ENCODE results near the gene BCL11B.

The BCL11B gene

DNA sequence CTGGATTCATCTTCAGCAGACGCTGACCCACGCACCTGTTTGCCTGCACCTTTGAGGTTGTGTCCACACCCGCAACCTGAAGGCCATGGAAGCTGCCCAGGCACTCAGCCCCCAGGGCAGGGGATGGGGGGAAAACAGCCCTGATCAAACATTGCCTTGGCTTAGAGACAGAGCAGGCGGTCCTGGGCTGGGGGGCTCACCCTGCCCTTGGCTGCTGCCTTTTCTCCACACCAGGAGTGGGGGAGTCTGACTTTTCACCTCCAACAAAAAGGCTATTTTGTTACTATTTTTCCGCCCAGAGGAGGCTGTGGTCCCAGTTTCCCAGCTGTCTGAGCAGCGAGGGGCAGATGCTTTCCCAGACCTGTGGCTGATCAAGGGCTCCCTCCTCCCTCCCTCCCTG lies 24.2 kb downstream of the BCL11B start:
- DNase-seq (ENCODE audit: extremely low spot score): no peak
- TF ChIP-seq, protein P1, sequence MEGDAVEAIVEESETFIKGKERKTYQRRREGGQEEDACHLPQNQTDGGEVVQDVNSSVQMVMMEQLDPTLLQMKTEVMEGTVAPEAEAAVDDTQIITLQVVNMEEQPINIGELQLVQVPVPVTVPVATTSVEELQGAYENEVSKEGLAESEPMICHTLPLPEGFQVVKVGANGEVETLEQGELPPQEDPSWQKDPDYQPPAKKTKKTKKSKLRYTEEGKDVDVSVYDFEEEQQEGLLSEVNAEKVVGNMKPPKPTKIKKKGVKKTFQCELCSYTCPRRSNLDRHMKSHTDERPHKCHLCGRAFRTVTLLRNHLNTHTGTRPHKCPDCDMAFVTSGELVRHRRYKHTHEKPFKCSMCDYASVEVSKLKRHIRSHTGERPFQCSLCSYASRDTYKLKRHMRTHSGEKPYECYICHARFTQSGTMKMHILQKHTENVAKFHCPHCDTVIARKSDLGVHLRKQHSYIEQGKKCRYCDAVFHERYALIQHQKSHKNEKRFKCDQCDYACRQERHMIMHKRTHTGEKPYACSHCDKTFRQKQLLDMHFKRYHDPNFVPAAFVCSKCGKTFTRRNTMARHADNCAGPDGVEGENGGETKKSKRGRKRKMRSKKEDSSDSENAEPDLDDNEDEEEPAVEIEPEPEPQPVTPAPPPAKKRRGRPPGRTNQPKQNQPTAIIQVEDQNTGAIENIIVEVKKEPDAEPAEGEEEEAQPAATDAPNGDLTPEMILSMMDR (IDR thresholded peaks at IDR 0.05; ENCODE audit: control extremely low read depth, extremely low read depth, low read depth, missing control alignments): no peak
- CTCF ChIA-PET: no interaction called here
- POLR2A ChIA-PET: no interaction called here

DNA sequence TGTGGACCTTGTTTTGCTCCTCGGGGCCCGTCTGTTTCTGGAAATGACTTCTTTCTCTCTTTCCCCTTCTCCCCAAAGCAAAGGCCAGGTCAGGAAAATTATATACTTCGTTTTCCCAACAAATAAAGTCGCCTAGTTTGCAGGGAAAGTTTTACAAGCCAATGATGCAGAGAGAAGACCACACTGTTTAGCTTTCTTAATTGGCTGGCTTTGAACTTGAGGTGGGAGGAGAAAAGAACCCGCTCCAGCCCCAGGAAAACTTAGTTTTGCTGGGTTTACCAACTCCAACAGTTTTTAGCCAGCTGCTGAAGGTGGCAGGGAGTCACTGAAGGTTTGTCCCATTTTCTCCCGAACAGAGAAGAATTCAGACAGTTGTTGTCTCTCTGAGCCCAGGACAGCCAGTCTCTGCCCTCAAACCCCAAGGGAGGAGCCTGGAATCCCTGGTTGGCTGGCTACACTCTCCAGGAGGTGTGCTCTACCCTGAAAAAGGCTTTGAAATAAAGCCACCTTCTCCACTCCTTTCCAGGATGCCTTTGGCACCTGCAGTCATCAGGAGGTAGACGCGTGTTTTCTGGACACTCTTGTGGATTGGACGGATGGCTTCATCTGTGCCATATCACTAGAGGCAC lies 24.8 kb downstream of the BCL11B start:
- POLR2A ChIA-PET: no interaction called here
- DNase-seq (ENCODE audit: extremely low spot score): no peak
- TF ChIP-seq, protein P1 (IDR thresholded peaks at IDR 0.05; ENCODE audit: control extremely low read depth, extremely low read depth, low read depth, missing control alignments): no peak
- CTCF ChIA-PET: no interaction called here

DNA sequence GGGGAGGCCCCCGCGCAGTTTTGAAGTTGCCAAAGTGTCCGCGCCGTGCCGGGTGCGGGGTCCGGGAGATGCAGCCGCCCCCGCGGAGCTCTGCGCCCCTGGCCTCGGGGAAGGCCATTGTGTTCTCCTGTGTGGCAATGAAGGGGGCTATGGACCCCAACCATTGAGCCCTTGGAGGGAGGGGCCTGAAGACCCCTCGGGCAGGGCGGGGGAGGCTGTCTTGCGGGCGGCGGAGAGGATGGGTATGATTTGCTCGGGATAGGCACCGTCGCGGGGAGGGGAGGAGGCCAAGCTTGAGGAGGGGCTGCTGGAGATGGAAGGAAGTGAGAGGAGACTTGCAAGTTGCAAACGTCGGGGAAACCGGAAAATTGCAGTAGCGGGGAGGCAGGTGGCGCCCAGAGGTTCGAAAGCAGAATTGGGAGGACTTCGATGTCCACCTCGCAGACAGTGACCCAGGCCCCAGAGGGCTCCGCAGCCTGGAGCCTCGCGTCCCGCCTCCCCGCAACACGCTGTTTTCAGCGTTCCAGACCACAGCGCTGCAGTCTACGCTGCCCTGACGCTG lies 25.4 kb downstream of the BCL11B start:
- DNase-seq (ENCODE audit: extremely low spot score): no peak
- CTCF ChIA-PET: no interaction called here
- TF ChIP-seq, protein P1 (IDR thresholded peaks at IDR 0.05; ENCODE audit: control extremely low read depth, extremely low read depth, low read depth, missing control alignments): no peak
- POLR2A ChIA-PET: no interaction called here

- TF ChIP-seq, protein P1 (IDR thresholded peaks at IDR 0.05; ENCODE audit: control extremely low read depth, extremely low read depth, low read depth, missing control alignments): no peak
- DNase-seq (ENCODE audit: extremely low spot score): no peak
- POLR2A ChIA-PET: no interaction called here
- CTCF ChIA-PET: no interaction called here
Measured at GRCh38 chr14:99245564-99246511, 26.2 kb downstream of the BCL11B start.

- ChIA-PET POLR2A (no interaction called here), CTCF (no interaction called here)
- no peak for DNase-seq (ENCODE audit: extremely low spot score)
- TF ChIP-seq, protein P1 (IDR thresholded peaks at IDR 0.05; ENCODE audit: control extremely low read depth, extremely low read depth, low read depth, missing control alignments): no peak
Measured at GRCh38 chr14:99244941-99245563, 26.9 kb downstream of the BCL11B start.

DNA sequence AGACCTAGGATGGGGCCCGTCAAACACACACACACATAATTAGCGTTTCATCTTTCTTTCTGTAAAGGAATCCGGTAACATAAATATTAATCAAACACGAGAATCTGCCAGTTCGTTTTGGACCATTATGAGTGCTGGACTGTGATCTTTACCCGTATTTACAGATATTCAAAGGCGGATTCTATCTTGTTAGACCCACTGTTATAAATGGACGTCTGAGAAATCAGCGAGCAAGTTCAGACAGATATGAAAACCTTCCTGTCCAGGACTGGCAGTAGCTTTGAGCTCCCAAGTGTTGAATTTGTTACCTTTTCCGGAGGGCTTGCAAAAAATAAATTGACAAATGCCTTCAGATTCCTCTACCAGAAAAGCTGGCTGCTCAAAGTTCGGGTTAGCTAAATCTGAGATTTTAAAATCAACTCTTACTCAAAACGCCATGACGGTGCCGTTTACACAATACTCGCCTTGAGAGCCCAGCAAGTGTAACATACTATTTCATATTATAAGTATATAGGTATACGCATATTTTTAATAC lies 27.6 kb downstream of the BCL11B start:
- no peak for DNase-seq (ENCODE audit: extremely low spot score)
- CTCF ChIA-PET: no interaction called here
- TF ChIP-seq, protein P1 (IDR thresholded peaks at IDR 0.05; ENCODE audit: control extremely low read depth, extremely low read depth, low read depth, missing control alignments): no peak
- POLR2A ChIA-PET: no interaction called here

Data from GM10248 (cell line).